Astrocyte (in vitro differentiated cells and primary cell): ENCODE data around the gene TTC7B.

Experiments used
- EZH2 ChIP-seq: IDR thresholded peaks from 2 replicates; pipeline ENCODE4 v1.6.1; 2012; ENCODE audit warnings: mild to moderate bottlenecking, low read length, inconsistent platforms; ENCODE audit not compliant: insufficient read depth
- TF ChIP-seq, protein P1 (sequence below): IDR thresholded peaks from 2 replicates; pipeline ENCODE4 v1.5.1; 2011; ENCODE audit warnings: low read depth, mild to moderate bottlenecking, inconsistent platforms, low read length, moderate library complexity; ENCODE audit not compliant: insufficient read depth

DNA sequence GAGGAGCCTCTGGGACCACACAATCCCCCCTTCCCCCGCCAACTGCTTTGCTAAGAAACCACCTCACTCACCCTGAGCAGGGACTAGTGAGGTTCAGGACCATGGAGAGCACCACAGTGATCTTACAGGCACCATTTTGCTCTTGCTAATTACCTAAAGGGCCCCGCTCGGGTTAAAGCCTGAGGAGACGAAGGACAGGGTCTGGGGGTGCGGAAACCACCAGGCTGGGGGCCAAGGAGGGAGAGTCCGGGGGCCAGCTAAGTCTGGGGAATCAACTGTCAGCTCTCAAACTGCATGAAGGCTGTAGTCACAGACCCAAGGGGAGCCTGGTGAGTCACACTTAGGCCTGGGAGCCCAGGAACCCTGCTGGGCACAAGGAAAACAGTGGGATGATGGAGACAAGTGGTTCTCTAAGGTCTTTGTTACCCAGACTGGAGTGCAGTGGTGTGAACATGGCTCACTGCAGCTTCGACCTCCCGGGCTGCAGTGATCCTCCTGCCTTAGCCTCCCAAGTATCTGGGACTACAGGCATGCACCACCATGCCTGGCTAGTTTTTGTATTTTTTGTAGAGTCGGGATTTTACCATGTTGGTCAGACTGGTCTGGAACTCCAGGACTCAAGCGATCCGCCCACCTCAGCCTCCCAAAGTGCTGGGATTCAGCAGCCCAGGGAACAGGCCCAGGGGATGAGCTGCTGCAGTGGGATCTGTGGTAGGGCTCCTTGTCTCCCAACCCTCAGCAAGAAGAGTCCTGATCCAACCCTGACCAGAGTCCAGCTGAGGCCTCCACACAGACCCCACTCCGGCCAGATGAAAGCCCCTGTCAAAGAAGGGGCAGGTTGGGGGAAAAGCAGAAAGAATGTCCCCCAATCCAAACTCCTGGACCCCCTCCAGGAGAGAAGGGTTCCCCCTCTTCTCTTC lies 320.6 kb downstream of the TTC7B start:
- TF ChIP-seq, protein P1, sequence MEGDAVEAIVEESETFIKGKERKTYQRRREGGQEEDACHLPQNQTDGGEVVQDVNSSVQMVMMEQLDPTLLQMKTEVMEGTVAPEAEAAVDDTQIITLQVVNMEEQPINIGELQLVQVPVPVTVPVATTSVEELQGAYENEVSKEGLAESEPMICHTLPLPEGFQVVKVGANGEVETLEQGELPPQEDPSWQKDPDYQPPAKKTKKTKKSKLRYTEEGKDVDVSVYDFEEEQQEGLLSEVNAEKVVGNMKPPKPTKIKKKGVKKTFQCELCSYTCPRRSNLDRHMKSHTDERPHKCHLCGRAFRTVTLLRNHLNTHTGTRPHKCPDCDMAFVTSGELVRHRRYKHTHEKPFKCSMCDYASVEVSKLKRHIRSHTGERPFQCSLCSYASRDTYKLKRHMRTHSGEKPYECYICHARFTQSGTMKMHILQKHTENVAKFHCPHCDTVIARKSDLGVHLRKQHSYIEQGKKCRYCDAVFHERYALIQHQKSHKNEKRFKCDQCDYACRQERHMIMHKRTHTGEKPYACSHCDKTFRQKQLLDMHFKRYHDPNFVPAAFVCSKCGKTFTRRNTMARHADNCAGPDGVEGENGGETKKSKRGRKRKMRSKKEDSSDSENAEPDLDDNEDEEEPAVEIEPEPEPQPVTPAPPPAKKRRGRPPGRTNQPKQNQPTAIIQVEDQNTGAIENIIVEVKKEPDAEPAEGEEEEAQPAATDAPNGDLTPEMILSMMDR: no peak
- no peak for TF ChIP-seq EZH2
